Gastrocnemius medialis (tissue), 4 donors: Measurements from ENCODE around the gene PCYOX1L. TPM values are rescaled to one million over a fixed set of nuclear protein-coding genes. Genes with fewer than 3 reads are reported as not detected.

Source experiments
- ATAC-seq, 2 donors: fragments of 150-250 bp; one replicate each; pipeline ENCODE4 v1.9.1; 2016
- DNase-seq, 2 donors: peaks; one replicate each; pipeline ENCODE4 v3.0.0-alpha.2; 2019
- H3K27ac ChIP-seq, 4 donors: fragments of 200-600 bp; sonication (generic); 1 replicate in 1 of 4; 2 replicates in 3 of 4; pipeline ENCODE4 v1.5.1; 2016 to 2018; ENCODE audit warnings: mild to moderate bottlenecking in 2 of 4, moderate library complexity in 1 of 4
- H3K27me3 ChIP-seq, 3 donors: fragments of 200-600 bp; sonication (generic) in 2 of 3; 1 replicate in 1 of 3; 2 replicates in 2 of 3; pipeline versions ENCODE4 v1.5.1 to v1.6.0; 2016 to 2019; ENCODE audit warnings: mild to moderate bottlenecking in 1 of 3, moderate library complexity in 1 of 3
- H3K36me3 ChIP-seq, 2 donors: fragments of 200-600 bp; sonication (generic) in 1 of 2; one replicate each; pipeline ENCODE4 v1.5.1; 2017 to 2018
- H3K4me1 ChIP-seq, 2 donors: fragments of 200-600 bp; sonication (generic) in 1 of 2; one replicate each; pipeline ENCODE4 v1.5.1; 2016 to 2017; ENCODE audit warnings: mild to moderate bottlenecking in 2 of 2
- H3K4me3 ChIP-seq, 4 donors: fragments of 200-600 bp; sonication (generic) in 3 of 4; 1 replicate in 1 of 4; 2 replicates in 3 of 4; pipeline ENCODE4 v1.5.1; 2016 to 2019; ENCODE audit warnings: mild to moderate bottlenecking in 2 of 4
- H3K9me3 ChIP-seq, 3 donors: fragments of 200-600 bp; sonication (generic) in 2 of 3; 1 replicate in 1 of 3; 2 replicates in 2 of 3; pipeline ENCODE4 v1.5.1; 2016 to 2019
- POLR2A ChIP-seq, 2 donors: fragments of 450-650 bp; IDR thresholded peaks; one replicate each; pipeline ENCODE4 v1.6.1; 2017; ENCODE audit warnings: antibody characterized with exemption in 2 of 2, mild to moderate bottlenecking in 2 of 2, moderate library complexity in 2 of 2
- in situ Hi-C, 4 donors: fragments of 200-750 bp; cut with MboI; loops; one replicate each; pipeline versions ENCODE4 v1.15.0 to v1.8.0; 2017; ENCODE audit warnings: low sequenced_read_pairs in 4 of 4
- intact Hi-C: fragments of 100-400 bp; cut with DNase I; formaldehyde crosslinking; loops from one replicate; pipeline ENCODE4 v1.15.1; 2023; ENCODE audit warnings: low total_unique reads
- total RNA-seq, 4 donors: library from RNA; depleted of rRNA; stranded (reverse); fragments of >200 nt; gene quantifications; one replicate each; pipeline versions ENCODE4 v1.1.0 to v1.2.3, GENCODE V29; 2016
- TF ChIP-seq, protein P1 (sequence below), 5 experiments: fragments of 450-650 bp in 3 of 5; fragments of 200-600 bp in 2 of 5; sonication (generic) in 2 of 5; IDR thresholded peaks in 4 of 5; conservative IDR thresholded peaks in 1 of 5; 1 replicate in 4 of 5; 2 replicates in 1 of 5; pipeline ENCODE4 v1.5.1; 2016 to 2019; ENCODE audit warnings: antibody characterized with exemption in 5 of 5, mild to moderate bottlenecking in 3 of 5, moderate library complexity in 3 of 5

Gene PCYOX1L
- total RNA-seq, 4 donors from 2014 or later, result 0.29 to 1.5 (median 1.2) TPM

GRCh38 chr5:149337736-149338135, 20.1 kb upstream of the PCYOX1L start:
- DNase-seq (no peak), ATAC-seq (no peak)
- no peak overlapping the region for H3K4me3 ChIP-seq
- TF ChIP-seq, protein P1, sequence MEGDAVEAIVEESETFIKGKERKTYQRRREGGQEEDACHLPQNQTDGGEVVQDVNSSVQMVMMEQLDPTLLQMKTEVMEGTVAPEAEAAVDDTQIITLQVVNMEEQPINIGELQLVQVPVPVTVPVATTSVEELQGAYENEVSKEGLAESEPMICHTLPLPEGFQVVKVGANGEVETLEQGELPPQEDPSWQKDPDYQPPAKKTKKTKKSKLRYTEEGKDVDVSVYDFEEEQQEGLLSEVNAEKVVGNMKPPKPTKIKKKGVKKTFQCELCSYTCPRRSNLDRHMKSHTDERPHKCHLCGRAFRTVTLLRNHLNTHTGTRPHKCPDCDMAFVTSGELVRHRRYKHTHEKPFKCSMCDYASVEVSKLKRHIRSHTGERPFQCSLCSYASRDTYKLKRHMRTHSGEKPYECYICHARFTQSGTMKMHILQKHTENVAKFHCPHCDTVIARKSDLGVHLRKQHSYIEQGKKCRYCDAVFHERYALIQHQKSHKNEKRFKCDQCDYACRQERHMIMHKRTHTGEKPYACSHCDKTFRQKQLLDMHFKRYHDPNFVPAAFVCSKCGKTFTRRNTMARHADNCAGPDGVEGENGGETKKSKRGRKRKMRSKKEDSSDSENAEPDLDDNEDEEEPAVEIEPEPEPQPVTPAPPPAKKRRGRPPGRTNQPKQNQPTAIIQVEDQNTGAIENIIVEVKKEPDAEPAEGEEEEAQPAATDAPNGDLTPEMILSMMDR (IDR thresholded peaks at IDR 0.05 in 4 of 5, conservative IDR thresholded peaks at IDR 0.05 in 1 of 5), result no peak
- TF ChIP-seq POLR2A (IDR thresholded peaks at IDR 0.05), result no peak
- H3K27ac ChIP-seq, result no peak overlapping the region
- in situ Hi-C loops (no loop called here), intact Hi-C loops (no loop called here)
- no peaks in the 10 kb centered on the region for H3K27me3 ChIP-seq
- H3K9me3 ChIP-seq, result no peaks in the 10 kb centered on the region
- peaks cover 0 to 79% of the 10 kb centered on the region in 2 donors for H3K36me3 ChIP-seq
- H3K4me1 ChIP-seq, result no peaks in the 10 kb centered on the region

DNA sequence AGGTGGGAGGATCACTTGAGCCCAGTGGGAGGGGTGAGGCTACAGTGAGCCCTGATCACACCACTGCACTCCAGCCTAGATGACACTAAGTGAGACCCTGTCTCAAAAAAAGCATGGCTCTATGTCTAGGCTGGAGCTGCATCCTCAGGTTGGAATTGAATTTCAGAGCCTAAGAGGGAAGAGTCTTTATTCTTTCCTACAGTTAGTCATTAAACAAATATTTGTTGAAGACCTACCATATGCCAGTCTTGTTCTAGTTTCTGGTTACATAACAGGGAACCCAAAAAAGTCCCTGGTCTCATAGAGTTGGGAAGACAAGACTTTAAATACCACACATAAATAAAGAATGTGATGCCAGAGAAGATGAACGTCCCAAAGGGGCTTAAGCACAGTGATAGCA, 19.5 kb upstream of the PCYOX1L start:
- Histone ChIP-seq H3K27ac (no peak overlapping the region), H3K27me3 (no peaks in the 10 kb centered on the region), H3K4me1 (no peaks in the 10 kb centered on the region), H3K4me3 (no peak overlapping the region), H3K36me3 (peaks cover 0 to 72% of the 10 kb centered on the region in 2 donors), H3K9me3 (no peaks in the 10 kb centered on the region)
- DNase-seq (no peak), ATAC-seq (no peak)
- intact Hi-C loops, result no loop called here
- no peak for TF ChIP-seq POLR2A (IDR thresholded peaks at IDR 0.05)
- TF ChIP-seq, protein P1 (IDR thresholded peaks at IDR 0.05 in 4 of 5, conservative IDR thresholded peaks at IDR 0.05 in 1 of 5), result no peak
- in situ Hi-C loops, result no loop called here

GRCh38 chr5:149340920-149341319, 16.9 kb upstream of the PCYOX1L start:
- H3K4me1 ChIP-seq, result peaks cover 8 to 11% of the 10 kb centered on the region in 2 donors
- TF ChIP-seq POLR2A (IDR thresholded peaks at IDR 0.05), result no peak
- TF ChIP-seq, protein P1 (IDR thresholded peaks at IDR 0.05 in 4 of 5, conservative IDR thresholded peaks at IDR 0.05 in 1 of 5), result no peak
- no peaks in the 10 kb centered on the region for H3K27me3 ChIP-seq
- intact Hi-C loops (loop anchor here (10.0 kb wide), 1 partner anchor 956 kb away; the partner anchor contains the start of gene FBXO38), in situ Hi-C loops (no loop called here)
- H3K27ac ChIP-seq, result no peak overlapping the region
- DNase-seq (no peak), ATAC-seq (no peak)
- H3K36me3 ChIP-seq, result peaks cover 0 to 47% of the 10 kb centered on the region in 2 donors
- H3K9me3 ChIP-seq, result no peaks in the 10 kb centered on the region
- no peak overlapping the region for H3K4me3 ChIP-seq

DNA sequence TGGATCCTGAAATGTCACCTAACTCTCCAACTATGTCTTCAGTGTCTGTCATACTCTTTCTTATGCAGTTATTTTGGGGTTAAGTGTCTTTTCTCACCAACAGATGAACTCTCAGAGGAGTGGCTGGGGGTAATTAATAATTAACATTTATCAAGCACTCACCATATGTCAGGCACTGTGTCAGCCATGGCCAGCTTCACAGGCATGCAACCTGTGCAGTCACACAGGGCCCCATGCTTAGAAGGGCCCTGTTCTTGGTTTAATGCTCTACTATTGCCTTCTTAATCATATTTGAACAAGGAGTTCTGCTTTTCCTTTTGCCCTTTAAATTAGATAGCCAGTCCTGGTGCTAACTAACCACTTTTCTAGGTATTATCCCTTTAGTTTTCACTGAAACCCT, 16.0 kb upstream of the PCYOX1L start:
- intact Hi-C loops, result loop anchor here (10.0 kb wide), 1 partner anchor 957 kb away; the partner anchor contains the start of gene FBXO38
- peaks cover 0 to 37% of the 10 kb centered on the region in 2 donors for H3K36me3 ChIP-seq
- no peaks in the 10 kb centered on the region for H3K27me3 ChIP-seq
- no peaks in the 10 kb centered on the region for H3K9me3 ChIP-seq
- in situ Hi-C loops, result no loop called here
- H3K27ac ChIP-seq, result no peak overlapping the region
- H3K4me3 ChIP-seq, result no peak overlapping the region
- ATAC-seq, result no peak
- TF ChIP-seq POLR2A (IDR thresholded peaks at IDR 0.05), result no peak
- TF ChIP-seq, protein P1 (IDR thresholded peaks at IDR 0.05 in 4 of 5, conservative IDR thresholded peaks at IDR 0.05 in 1 of 5), result no peak
- DNase-seq, result no peak
- H3K4me1 ChIP-seq, result peaks cover 13 to 16% of the 10 kb centered on the region in 2 donors

DNA sequence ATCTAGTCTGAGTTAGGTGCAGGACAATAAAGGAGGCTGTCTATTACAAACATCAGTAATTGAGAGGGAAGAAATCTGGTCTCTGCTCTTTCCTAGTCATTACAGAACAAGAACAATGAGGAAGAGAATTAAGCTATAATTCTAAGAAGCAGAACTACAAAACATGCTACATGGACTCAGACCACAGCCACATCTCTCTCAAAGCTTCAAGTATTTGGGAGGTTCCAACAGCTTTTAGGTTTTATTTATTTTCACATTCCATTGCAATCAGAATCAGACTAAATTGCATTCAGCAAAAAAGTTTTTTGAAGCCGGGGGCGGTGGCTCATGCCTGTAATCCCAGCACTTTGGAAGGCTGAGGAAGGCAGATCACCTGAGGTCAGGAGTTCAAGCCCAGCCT, 13.7 kb upstream of the PCYOX1L start:
- Histone ChIP-seq H3K27ac (peak overlapping the region in 3 of 4 donors; percentile 84 to 87 (median 87)), H3K4me1 (peaks cover 13 to 16% of the 10 kb centered on the region in 2 donors), H3K27me3 (no peaks in the 10 kb centered on the region), H3K9me3 (no peaks in the 10 kb centered on the region), H3K36me3 (peaks cover 0 to 36% of the 10 kb centered on the region in 2 donors), H3K4me3 (peak overlapping the region in 1 of 4 donors; percentile 96)
- ATAC-seq, result no peak
- TF ChIP-seq, protein P1 (IDR thresholded peaks at IDR 0.05 in 4 of 5, conservative IDR thresholded peaks at IDR 0.05 in 1 of 5), result no peak
- no peak for TF ChIP-seq POLR2A (IDR thresholded peaks at IDR 0.05)
- intact Hi-C loops, result loop anchor here (10.0 kb wide), 1 partner anchor 959 kb away; the partner anchor contains the start of gene FBXO38
- no peak for DNase-seq
- in situ Hi-C loops, result no loop called here
